Adipocyte (in vitro differentiated cells): ENCODE results near the gene C1orf198.

Experiments used
- DNase-seq: peaks from one replicate; pipeline ENCODE4 v3.0.0-alpha.2; 2015; ENCODE audit warnings: low read depth
- H3K27me3 ChIP-seq: replicated peaks from 2 replicates; pipeline ENCODE4 v1.7.0; 2013; ENCODE audit warnings: mild to moderate bottlenecking, low read length, moderate library complexity; ENCODE audit not compliant: control insufficient read depth, insufficient read depth
- H3K36me3 ChIP-seq: 2 replicates; pipeline ENCODE4 v1.7.0; 2013; ENCODE audit warnings: low read length, mild to moderate bottlenecking, moderate library complexity; ENCODE audit not compliant: control insufficient read depth, insufficient read depth, severe bottlenecking
- H3K4me1 ChIP-seq: 2 replicates; pipeline ENCODE4 v1.7.0; 2013; ENCODE audit warnings: mild to moderate bottlenecking, low read length, moderate library complexity; ENCODE audit not compliant: control insufficient read depth, insufficient read depth
- H3K4me3 ChIP-seq: 2 replicates; pipeline ENCODE4 v1.7.0; 2013; ENCODE audit warnings: mild to moderate bottlenecking, low read length, moderate library complexity
- H3K9ac ChIP-seq: 2 replicates; pipeline ENCODE4 v1.7.0; 2013; ENCODE audit warnings: mild to moderate bottlenecking, low read length, moderate library complexity
- H3K9me3 ChIP-seq: 2 replicates; pipeline ENCODE4 v1.7.0; 2013; ENCODE audit warnings: mild to moderate bottlenecking, low read length, moderate library complexity; ENCODE audit not compliant: control insufficient read depth

The C1orf198 gene

GRCh38 chr1:230819976-230820375 lies 48.3 kb downstream of the C1orf198 start:
- H3K4me1 ChIP-seq, result peaks cover 28% of the 10 kb centered on the region
- no peaks in the 10 kb centered on the region for H3K36me3 ChIP-seq
- H3K4me3 ChIP-seq, result no peak overlapping the region
- no peak for DNase-seq
- no peaks in the 10 kb centered on the region for H3K9me3 ChIP-seq
- H3K9ac ChIP-seq, result no peak overlapping the region
- H3K27me3 ChIP-seq, result no peaks in the 10 kb centered on the region

GRCh38 chr1:230818901-230819300 lies 49.4 kb downstream of the C1orf198 start:
- Histone ChIP-seq H3K9ac (no peak overlapping the region), H3K4me1 (peaks cover 18% of the 10 kb centered on the region), H3K4me3 (no peak overlapping the region), H3K36me3 (no peaks in the 10 kb centered on the region), H3K27me3 (no peaks in the 10 kb centered on the region), H3K9me3 (no peaks in the 10 kb centered on the region)
- no peak for DNase-seq

- H3K27me3 ChIP-seq, result no peaks in the 10 kb centered on the region
- no peak for DNase-seq
- no peaks in the 10 kb centered on the region for H3K9me3 ChIP-seq
Measured at GRCh38 chr1:230818367-230818766, 50.0 kb downstream of the C1orf198 start.

GRCh38 chr1:230816018-230816417 lies 52.3 kb downstream of the C1orf198 start:
- Histone ChIP-seq H3K4me1 (no peaks in the 10 kb centered on the region), H3K27me3 (no peaks in the 10 kb centered on the region), H3K36me3 (no peaks in the 10 kb centered on the region), H3K9me3 (peaks cover 13% of the 10 kb centered on the region), H3K9ac (no peak overlapping the region), H3K4me3 (no peak overlapping the region)
- no peak for DNase-seq

More at GRCh38 chr1:230818367-230818766, 50.0 kb downstream of the C1orf198 start:
- H3K36me3 ChIP-seq, result no peaks in the 10 kb centered on the region
- H3K9ac ChIP-seq, result no peak overlapping the region
- peaks cover 12% of the 10 kb centered on the region for H3K4me1 ChIP-seq
- H3K4me3 ChIP-seq, result no peak overlapping the region

- DNase-seq, result no peak
- no peak overlapping the region for H3K9ac ChIP-seq
- no peaks in the 10 kb centered on the region for H3K36me3 ChIP-seq
- peaks cover 13% of the 10 kb centered on the region for H3K9me3 ChIP-seq
- H3K27me3 ChIP-seq, result no peaks in the 10 kb centered on the region
- H3K4me1 ChIP-seq, result no peaks in the 10 kb centered on the region
- no peak overlapping the region for H3K4me3 ChIP-seq
Measured at GRCh38 chr1:230814949-230815692, 53.2 kb downstream of the C1orf198 start.

- Histone ChIP-seq H3K27me3 (no peaks in the 10 kb centered on the region), H3K9me3 (peaks cover 13% of the 10 kb centered on the region), H3K9ac (no peak overlapping the region), H3K4me3 (no peak overlapping the region), H3K4me1 (peaks cover 14% of the 10 kb centered on the region), H3K36me3 (no peaks in the 10 kb centered on the region)
- DNase-seq, result no peak
Measured at GRCh38 chr1:230812568-230812967, 55.8 kb downstream of the C1orf198 start.

- peaks cover 13% of the 10 kb centered on the region for H3K9me3 ChIP-seq
- peaks cover 16% of the 10 kb centered on the region for H3K4me1 ChIP-seq
- H3K9ac ChIP-seq, result no peak overlapping the region
- no peak for DNase-seq
- no peaks in the 10 kb centered on the region for H3K27me3 ChIP-seq
- no peaks in the 10 kb centered on the region for H3K36me3 ChIP-seq
- no peak overlapping the region for H3K4me3 ChIP-seq
Measured at GRCh38 chr1:230809256-230809990, 58.9 kb downstream of the C1orf198 start.

- H3K27me3 ChIP-seq, result no peaks in the 10 kb centered on the region
- DNase-seq, result peak; percentile 87
Measured at GRCh38 chr1:230808281-230808872, 59.9 kb downstream of the C1orf198 start.

GRCh38 chr1:230807561-230808280 lies 60.6 kb downstream of the C1orf198 start:
- DNase-seq, result no peak
- peaks cover 7% of the 10 kb centered on the region for H3K9me3 ChIP-seq

More at GRCh38 chr1:230808281-230808872, 59.9 kb downstream of the C1orf198 start:
- peak overlapping the region; percentile 10 for H3K4me3 ChIP-seq
- peaks cover 13% of the 10 kb centered on the region for H3K9me3 ChIP-seq
- H3K36me3 ChIP-seq, result no peaks in the 10 kb centered on the region
- H3K4me1 ChIP-seq, result peaks cover 16% of the 10 kb centered on the region
- peak overlapping the region; percentile 12 for H3K9ac ChIP-seq

GRCh38 chr1:230807029-230807428 lies 61.3 kb downstream of the C1orf198 start:
- H3K36me3 ChIP-seq, result no peaks in the 10 kb centered on the region
- DNase-seq, result no peak
- H3K9me3 ChIP-seq, result no peaks in the 10 kb centered on the region
- H3K4me1 ChIP-seq, result peaks cover 16% of the 10 kb centered on the region
- H3K9ac ChIP-seq, result no peak overlapping the region
- H3K4me3 ChIP-seq, result no peak overlapping the region
- no peaks in the 10 kb centered on the region for H3K27me3 ChIP-seq

More at GRCh38 chr1:230807561-230808280, 60.6 kb downstream of the C1orf198 start:
- Histone ChIP-seq H3K36me3 (no peaks in the 10 kb centered on the region), H3K4me1 (peaks cover 16% of the 10 kb centered on the region), H3K9ac (peak overlapping the region; percentile 12), H3K27me3 (no peaks in the 10 kb centered on the region), H3K4me3 (peak overlapping the region; percentile 10)

GRCh38 chr1:230806552-230806951 lies 61.8 kb downstream of the C1orf198 start:
- no peak for DNase-seq
- H3K9me3 ChIP-seq, result no peaks in the 10 kb centered on the region

More at GRCh38 chr1:230806552-230806951, 61.8 kb downstream of the C1orf198 start:
- no peaks in the 10 kb centered on the region for H3K36me3 ChIP-seq
- H3K4me1 ChIP-seq, result peaks cover 16% of the 10 kb centered on the region
- no peak overlapping the region for H3K9ac ChIP-seq
- H3K27me3 ChIP-seq, result no peaks in the 10 kb centered on the region
- no peak overlapping the region for H3K4me3 ChIP-seq
